ENCODE measurements around the gene TAC4.

Gene TAC4

DNA sequence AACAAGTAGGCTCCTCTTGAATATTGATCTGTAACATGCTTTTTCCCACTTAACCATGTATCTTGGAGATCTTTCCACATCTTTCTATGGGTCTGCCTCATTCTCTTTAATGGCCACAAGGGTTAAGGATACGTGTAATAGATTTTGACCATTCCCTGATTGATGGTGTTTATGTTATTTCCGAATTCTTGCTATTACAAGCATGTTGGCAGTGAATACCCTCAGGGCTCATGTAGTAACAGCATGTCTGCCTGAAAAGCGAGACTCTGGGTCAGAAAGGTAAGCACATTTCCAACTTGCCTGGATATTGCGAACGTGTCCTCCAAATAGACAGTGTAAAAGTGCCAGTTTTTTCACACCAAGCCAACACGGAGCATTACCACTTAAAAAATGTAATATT is 5.0 kb downstream of the TAC4 start:
- Histone ChIP-seq H3K36me3 (replicated peaks in 1 of 2; ENCODE audit: control insufficient read depth in 2 of 2, insufficient read depth in 2 of 2, low read length in 2 of 2) (peaks cover 0 to 5% of the 10 kb centered on the region in 2 donors), H2AK5ac (ENCODE audit: low read depth, low read length) (no peak overlapping the region), H2BK12ac (ENCODE audit: low read length) (no peak overlapping the region), H2BK120ac (ENCODE audit: low read depth, low read length) (no peak overlapping the region), H2AFZ (ENCODE audit: low read length) (no peak overlapping the region), H3K9ac (ENCODE audit: low read depth, low read length, poor library complexity) (no peak overlapping the region), H3K18ac (ENCODE audit: low read length) (no peak overlapping the region), H3K4me1 (ENCODE audit: control insufficient read depth in 2 of 2, insufficient read depth in 1 of 2, low read depth in 1 of 2, low read length in 2 of 2) (peaks cover 6 to 9% of the 10 kb centered on the region in 2 donors), H3K9me3 (replicated peaks in 1 of 2; ENCODE audit: control insufficient read depth in 2 of 2, insufficient read depth in 1 of 2, low read depth in 1 of 2, low read length in 2 of 2) (no peaks in the 10 kb centered on the region), H2BK5ac (ENCODE audit: low read length) (no peak overlapping the region), H3K4ac (ENCODE audit: low read length) (no peak overlapping the region), H3K23ac (ENCODE audit: low read depth, low read length, poor library complexity) (no peak overlapping the region), H3K4me3 (ENCODE audit: low read length in 2 of 2) (no peak overlapping the region), H3K79me1 (ENCODE audit: low read depth, low read length) (peaks cover 2% of the 10 kb centered on the region), H4K8ac (ENCODE audit: low read depth, low read length) (no peak overlapping the region), H3K14ac (ENCODE audit: low read length) (no peak overlapping the region), H3K27me3 (ENCODE audit: control insufficient read depth in 3 of 3, insufficient read depth in 3 of 3, low read depth in 1 of 3, low read length in 3 of 3) (no peaks in the 10 kb centered on the region), H3K4me2 (ENCODE audit: insufficient read depth, low read length, poor library complexity, severe bottlenecking) (no peak overlapping the region), H3K27ac (replicated peaks; ENCODE audit: low read length) (no peak overlapping the region), H2BK15ac (ENCODE audit: low read length) (no peak overlapping the region), H4K91ac (ENCODE audit: low read depth, low read length, poor library complexity) (no peak overlapping the region)
- DNase-seq (ENCODE audit: low spot score): no peak
- no CpG with 5 or more reads among the region's 6 CpGs for WGBS, 2 donors (ENCODE audit: extremely low coverage in 2 of 2, insufficient read length in 2 of 2, insufficient replicate concordance in 1 of 2)

GRCh38 chr17:49842371-49842770 is 5.5 kb downstream of the TAC4 start:
- Histone ChIP-seq H3K9me3 (replicated peaks in 1 of 2; ENCODE audit: control insufficient read depth in 2 of 2, insufficient read depth in 1 of 2, low read depth in 1 of 2, low read length in 2 of 2) (no peaks in the 10 kb centered on the region), H4K8ac (ENCODE audit: low read depth, low read length) (no peak overlapping the region), H3K4me3 (ENCODE audit: low read length in 2 of 2) (no peak overlapping the region), H3K27me3 (ENCODE audit: control insufficient read depth in 3 of 3, insufficient read depth in 3 of 3, low read depth in 1 of 3, low read length in 3 of 3) (no peaks in the 10 kb centered on the region), H3K9ac (ENCODE audit: low read depth, low read length, poor library complexity) (no peak overlapping the region), H2BK15ac (ENCODE audit: low read length) (no peak overlapping the region), H3K14ac (ENCODE audit: low read length) (no peak overlapping the region), H3K23ac (ENCODE audit: low read depth, low read length, poor library complexity) (no peak overlapping the region), H2BK12ac (ENCODE audit: low read length) (no peak overlapping the region), H2AFZ (ENCODE audit: low read length) (no peak overlapping the region), H2BK5ac (ENCODE audit: low read length) (no peak overlapping the region), H3K18ac (ENCODE audit: low read length) (no peak overlapping the region), H4K91ac (ENCODE audit: low read depth, low read length, poor library complexity) (no peak overlapping the region), H3K36me3 (replicated peaks in 1 of 2; ENCODE audit: control insufficient read depth in 2 of 2, insufficient read depth in 2 of 2, low read length in 2 of 2) (peaks cover 0 to 5% of the 10 kb centered on the region in 2 donors), H3K79me1 (ENCODE audit: low read depth, low read length) (peaks cover 2% of the 10 kb centered on the region), H2BK120ac (ENCODE audit: low read depth, low read length) (no peak overlapping the region), H2AK5ac (ENCODE audit: low read depth, low read length) (no peak overlapping the region), H3K4me2 (ENCODE audit: insufficient read depth, low read length, poor library complexity, severe bottlenecking) (no peak overlapping the region), H3K4me1 (ENCODE audit: control insufficient read depth in 2 of 2, insufficient read depth in 1 of 2, low read depth in 1 of 2, low read length in 2 of 2) (peaks cover 4 to 9% of the 10 kb centered on the region in 2 donors), H3K27ac (replicated peaks; ENCODE audit: low read length) (no peak overlapping the region), H3K4ac (ENCODE audit: low read length) (no peak overlapping the region)
- DNase-seq (ENCODE audit: low spot score): no peak
- WGBS, 2 donors (ENCODE audit: extremely low coverage in 2 of 2, insufficient read length in 2 of 2, insufficient replicate concordance in 1 of 2): no CpG with 5 or more reads among the region's 3 CpGs

DNA sequence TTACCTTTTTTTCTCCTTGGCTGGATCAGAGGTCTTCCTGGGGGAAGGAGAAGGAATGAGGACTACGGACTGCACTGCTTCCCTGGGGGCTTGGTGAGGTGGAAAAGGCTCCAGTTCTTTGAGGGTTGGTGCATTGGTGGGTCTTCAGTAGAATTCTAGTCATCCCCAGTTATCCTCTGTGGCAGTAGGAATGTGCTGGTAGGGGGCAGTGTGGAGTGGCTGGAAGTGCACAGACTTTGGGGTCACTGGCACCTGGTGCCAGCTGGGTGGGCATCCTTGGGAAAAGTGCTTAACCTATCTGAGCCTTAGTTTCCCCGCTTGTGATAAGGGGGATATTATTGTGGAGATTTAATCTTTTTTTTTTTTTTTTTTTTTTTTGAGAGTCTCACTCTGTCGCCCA is 6.3 kb downstream of the TAC4 start:
- H3K36me3 ChIP-seq (replicated peaks in 1 of 2; ENCODE audit: control insufficient read depth in 2 of 2, insufficient read depth in 2 of 2, low read length in 2 of 2): peaks cover 0 to 6% of the 10 kb centered on the region in 2 donors
- no peak overlapping the region for H2AFZ ChIP-seq (ENCODE audit: low read length)
- no peak overlapping the region for H3K27ac ChIP-seq (replicated peaks; ENCODE audit: low read length)
- WGBS, 2 donors (ENCODE audit: extremely low coverage in 2 of 2, insufficient read length in 2 of 2, insufficient replicate concordance in 1 of 2): no CpG with 5 or more reads among the region's 3 CpGs
- H3K79me1 ChIP-seq (ENCODE audit: low read depth, low read length): peaks cover 2% of the 10 kb centered on the region
- no peak overlapping the region for H3K14ac ChIP-seq (ENCODE audit: low read length)
- no peak overlapping the region for H2BK15ac ChIP-seq (ENCODE audit: low read length)
- H4K91ac ChIP-seq (ENCODE audit: low read depth, low read length, poor library complexity): no peak overlapping the region
- no peak overlapping the region for H3K18ac ChIP-seq (ENCODE audit: low read length)
- H3K27me3 ChIP-seq (ENCODE audit: control insufficient read depth in 3 of 3, insufficient read depth in 3 of 3, low read depth in 1 of 3, low read length in 3 of 3): no peaks in the 10 kb centered on the region
- no peak overlapping the region for H2BK120ac ChIP-seq (ENCODE audit: low read depth, low read length)
- H3K4me2 ChIP-seq (ENCODE audit: insufficient read depth, low read length, poor library complexity, severe bottlenecking): no peak overlapping the region
- H2BK12ac ChIP-seq (ENCODE audit: low read length): no peak overlapping the region
- H3K4me1 ChIP-seq (ENCODE audit: control insufficient read depth in 2 of 2, insufficient read depth in 1 of 2, low read depth in 1 of 2, low read length in 2 of 2): peaks cover 0 to 9% of the 10 kb centered on the region in 2 donors
- no peaks in the 10 kb centered on the region for H3K9me3 ChIP-seq (replicated peaks in 1 of 2; ENCODE audit: control insufficient read depth in 2 of 2, insufficient read depth in 1 of 2, low read depth in 1 of 2, low read length in 2 of 2)
- H3K4me3 ChIP-seq (ENCODE audit: low read length in 2 of 2): no peak overlapping the region
- no peak for DNase-seq (ENCODE audit: low spot score)
- no peak overlapping the region for H2AK5ac ChIP-seq (ENCODE audit: low read depth, low read length)
- H3K4ac ChIP-seq (ENCODE audit: low read length): no peak overlapping the region
- no peak overlapping the region for H3K23ac ChIP-seq (ENCODE audit: low read depth, low read length, poor library complexity)
- H4K8ac ChIP-seq (ENCODE audit: low read depth, low read length): no peak overlapping the region
- H2BK5ac ChIP-seq (ENCODE audit: low read length): no peak overlapping the region
- no peak overlapping the region for H3K9ac ChIP-seq (ENCODE audit: low read depth, low read length, poor library complexity)

DNA sequence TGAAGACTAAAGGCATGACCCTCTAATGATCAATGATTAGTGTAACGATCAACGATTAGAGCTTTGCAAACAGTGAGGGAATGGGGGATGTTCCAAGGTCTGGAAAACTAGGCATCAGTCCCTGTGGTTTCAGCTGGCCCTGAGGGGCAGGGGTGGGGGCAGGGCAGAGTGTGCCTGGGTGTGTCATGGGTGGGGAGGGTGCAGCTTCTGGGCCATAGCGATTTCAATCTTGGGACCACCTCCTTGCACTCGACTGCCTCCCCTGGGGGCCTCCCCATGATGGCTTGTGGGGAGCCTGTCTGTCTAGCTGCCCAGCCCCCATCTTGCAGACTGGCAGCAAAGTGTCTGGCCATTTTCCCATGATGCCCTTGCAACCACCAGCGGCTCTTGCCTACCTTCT is 8.4 kb downstream of the TAC4 start:
- Histone ChIP-seq H3K4me3 (ENCODE audit: low read length in 2 of 2) (no peak overlapping the region), H3K27ac (replicated peaks; ENCODE audit: low read length) (no peak overlapping the region), H3K36me3 (replicated peaks in 1 of 2; ENCODE audit: control insufficient read depth in 2 of 2, insufficient read depth in 2 of 2, low read length in 2 of 2) (peaks cover 1 to 6% of the 10 kb centered on the region in 2 donors), H3K79me1 (ENCODE audit: low read depth, low read length) (peaks cover 2% of the 10 kb centered on the region), H4K91ac (ENCODE audit: low read depth, low read length, poor library complexity) (no peak overlapping the region), H3K4ac (ENCODE audit: low read length) (no peak overlapping the region), H3K14ac (ENCODE audit: low read length) (no peak overlapping the region), H3K23ac (ENCODE audit: low read depth, low read length, poor library complexity) (no peak overlapping the region), H3K9me3 (replicated peaks in 1 of 2; ENCODE audit: control insufficient read depth in 2 of 2, insufficient read depth in 1 of 2, low read depth in 1 of 2, low read length in 2 of 2) (no peaks in the 10 kb centered on the region), H3K4me1 (ENCODE audit: control insufficient read depth in 2 of 2, insufficient read depth in 1 of 2, low read depth in 1 of 2, low read length in 2 of 2) (no peaks in the 10 kb centered on the region), H2AFZ (ENCODE audit: low read length) (no peak overlapping the region), H2AK5ac (ENCODE audit: low read depth, low read length) (no peak overlapping the region), H4K8ac (ENCODE audit: low read depth, low read length) (no peak overlapping the region), H3K18ac (ENCODE audit: low read length) (no peak overlapping the region), H2BK120ac (ENCODE audit: low read depth, low read length) (no peak overlapping the region), H3K9ac (ENCODE audit: low read depth, low read length, poor library complexity) (no peak overlapping the region), H2BK5ac (ENCODE audit: low read length) (no peak overlapping the region), H3K27me3 (ENCODE audit: control insufficient read depth in 3 of 3, insufficient read depth in 3 of 3, low read depth in 1 of 3, low read length in 3 of 3) (no peaks in the 10 kb centered on the region), H2BK12ac (ENCODE audit: low read length) (no peak overlapping the region), H2BK15ac (ENCODE audit: low read length) (no peak overlapping the region), H3K4me2 (ENCODE audit: insufficient read depth, low read length, poor library complexity, severe bottlenecking) (no peak overlapping the region)
- DNase-seq (ENCODE audit: low spot score): no peak
- WGBS, 2 donors (ENCODE audit: extremely low coverage in 2 of 2, insufficient read length in 2 of 2, insufficient replicate concordance in 1 of 2): no CpG with 5 or more reads among the region's 5 CpGs
